NT2/D1 (cell line): Measurements from ENCODE around the gene TDRD7.
A peak's percentile ranks its signal among the peaks of the same experiment; 100 is the strongest.

ENCODE experiments used
- DNase-seq: peaks from one replicate; pipeline ENCODE4 v3.0.0-alpha.2; 2011; ENCODE audit warnings: low read depth, low spot score
- H3K27me3 ChIP-seq: 2 replicates; pipeline ENCODE4 v1.6.0; 2011; ENCODE audit warnings: mild to moderate bottlenecking; ENCODE audit not compliant: insufficient read length, insufficient read depth
- H3K36me3 ChIP-seq: 2 replicates; pipeline ENCODE4 v1.6.1; 2011; ENCODE audit warnings: mild to moderate bottlenecking, low read length, mixed read lengths; ENCODE audit not compliant: insufficient read depth, insufficient read length
- H3K4me1 ChIP-seq: 2 replicates; pipeline ENCODE4 v1.5.1; 2011; ENCODE audit not compliant: insufficient read depth, insufficient read length
- H3K4me3 ChIP-seq: 2 replicates; pipeline ENCODE4 v1.5.1; 2011; ENCODE audit warnings: low read depth; ENCODE audit not compliant: insufficient read length
- H3K9ac ChIP-seq: 2 replicates; pipeline ENCODE4 v1.6.0; 2011; ENCODE audit warnings: low read depth; ENCODE audit not compliant: insufficient read length
- H3K9me3 ChIP-seq: 2 replicates; pipeline ENCODE4 v1.5.1; 2011; ENCODE audit warnings: mild to moderate bottlenecking, low read length; ENCODE audit not compliant: insufficient read depth
- SUZ12 ChIP-seq: IDR thresholded peaks from 2 replicates; pipeline ENCODE4 v1.6.1; 2011; ENCODE audit not compliant: insufficient read length, insufficient read depth; ENCODE audit errors: extremely low read depth
- YY1 ChIP-seq: IDR thresholded peaks from 2 replicates; pipeline ENCODE4 v1.6.1; 2011; ENCODE audit not compliant: insufficient read length, insufficient read depth
- ZNF274 ChIP-seq: IDR thresholded peaks from 2 replicates; pipeline ENCODE4 v1.6.1; 2011; ENCODE audit warnings: mild to moderate bottlenecking, low read depth, low read length

TDRD7 gene

DNA sequence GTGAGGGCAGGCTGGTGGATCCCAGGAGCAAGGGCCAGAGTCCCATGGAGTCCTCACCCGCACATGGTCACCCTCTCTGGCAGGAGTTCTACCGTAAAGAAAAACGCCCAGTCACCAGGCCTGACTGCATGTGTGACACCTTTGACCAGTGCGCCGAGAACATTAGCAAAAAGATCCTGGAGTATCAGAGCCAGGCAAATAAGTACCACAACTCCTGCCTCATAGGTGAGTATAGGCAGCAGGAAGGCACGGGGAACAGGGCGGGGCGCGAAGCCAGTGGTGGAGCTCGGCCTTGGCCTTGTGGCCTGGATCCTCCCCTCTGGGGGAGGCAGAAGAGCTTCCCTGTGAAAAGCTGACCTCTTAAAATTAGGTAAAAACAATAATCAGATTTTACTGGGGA lies 45.4 kb upstream of the TDRD7 start:
- H3K9ac ChIP-seq = peak overlapping the region; percentile 13
- no peak for DNase-seq
- H3K36me3 ChIP-seq = no peaks in the 10 kb centered on the region
- TF ChIP-seq ZNF274 = no peak
- H3K9me3 ChIP-seq = peaks cover 13% of the 10 kb centered on the region; the same call in 1 of the 2 replicates
- peaks cover 17% of the 10 kb centered on the region for H3K4me1 ChIP-seq
- no peak overlapping the region for H3K4me3 ChIP-seq
- H3K27me3 ChIP-seq = no peaks in the 10 kb centered on the region

- DNase-seq = no peak
- H3K27me3 ChIP-seq = no peaks in the 10 kb centered on the region
- H3K9me3 ChIP-seq = peaks cover 13% of the 10 kb centered on the region; the same call in 1 of the 2 replicates
- H3K4me3 ChIP-seq = no peak overlapping the region
- TF ChIP-seq ZNF274 (no peak), SUZ12 (no peak), YY1 (no peak)
- H3K9ac ChIP-seq = no peak overlapping the region
- H3K4me1 ChIP-seq = peaks cover 17% of the 10 kb centered on the region
- no peaks in the 10 kb centered on the region for H3K36me3 ChIP-seq
Observed at GRCh38 chr9:97366889-97367288, 45.0 kb upstream of the TDRD7 start.

DNA sequence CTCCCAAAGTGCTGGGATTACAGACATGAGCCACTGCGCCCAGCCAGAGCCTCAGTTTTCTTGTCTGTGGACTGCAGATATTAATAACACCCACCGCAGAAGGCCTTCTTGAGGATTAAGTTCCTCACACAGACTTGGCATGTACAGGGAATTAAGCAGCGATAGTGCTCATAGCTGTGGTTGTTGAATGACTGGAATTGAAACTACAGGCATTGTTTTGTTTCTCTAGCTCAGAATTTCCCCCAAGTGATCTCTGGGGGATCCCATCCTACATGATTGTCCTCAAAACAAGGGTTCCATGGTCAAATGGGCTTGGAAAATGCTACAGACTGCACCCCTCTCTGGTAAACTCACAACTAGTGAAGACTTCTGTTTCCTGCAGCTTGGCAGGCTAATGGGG lies 44.2 kb upstream of the TDRD7 start:
- Histone ChIP-seq H3K36me3 (no peaks in the 10 kb centered on the region), H3K9me3 (peaks cover 13% of the 10 kb centered on the region; the same call in 1 of the 2 replicates), H3K9ac (no peak overlapping the region), H3K4me1 (peaks cover 11% of the 10 kb centered on the region), H3K4me3 (no peak overlapping the region), H3K27me3 (no peaks in the 10 kb centered on the region)
- TF ChIP-seq SUZ12 (no peak), YY1 (no peak), ZNF274 (no peak)
- no peak for DNase-seq

DNA sequence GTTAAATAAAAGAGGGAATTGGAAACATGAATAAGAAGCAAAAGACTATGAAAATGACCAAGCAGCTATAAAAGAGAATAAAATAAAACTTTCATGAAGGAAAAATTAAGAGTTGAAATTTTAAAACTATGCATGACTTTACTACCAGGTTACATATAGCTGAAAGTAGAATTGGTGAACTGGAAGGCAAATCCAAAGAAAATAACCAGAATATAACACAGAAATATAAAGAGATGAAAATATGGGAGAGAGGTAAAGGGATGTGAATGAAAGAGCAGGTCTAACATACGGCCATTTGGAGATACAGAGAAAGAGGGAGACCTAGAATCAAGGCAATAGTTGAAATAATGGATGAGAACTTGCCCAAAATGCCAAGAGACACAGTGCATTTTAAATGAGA lies 42.9 kb upstream of the TDRD7 start:
- H3K4me3 ChIP-seq = no peak overlapping the region
- TF ChIP-seq ZNF274 (no peak), YY1 (no peak), SUZ12 (no peak)
- H3K9ac ChIP-seq = no peak overlapping the region
- peaks cover under 1% of the 10 kb centered on the region for H3K4me1 ChIP-seq
- peaks cover 13% of the 10 kb centered on the region; the same call in 1 of the 2 replicates for H3K9me3 ChIP-seq
- DNase-seq = no peak
- no peaks in the 10 kb centered on the region for H3K27me3 ChIP-seq
- no peaks in the 10 kb centered on the region for H3K36me3 ChIP-seq

DNA sequence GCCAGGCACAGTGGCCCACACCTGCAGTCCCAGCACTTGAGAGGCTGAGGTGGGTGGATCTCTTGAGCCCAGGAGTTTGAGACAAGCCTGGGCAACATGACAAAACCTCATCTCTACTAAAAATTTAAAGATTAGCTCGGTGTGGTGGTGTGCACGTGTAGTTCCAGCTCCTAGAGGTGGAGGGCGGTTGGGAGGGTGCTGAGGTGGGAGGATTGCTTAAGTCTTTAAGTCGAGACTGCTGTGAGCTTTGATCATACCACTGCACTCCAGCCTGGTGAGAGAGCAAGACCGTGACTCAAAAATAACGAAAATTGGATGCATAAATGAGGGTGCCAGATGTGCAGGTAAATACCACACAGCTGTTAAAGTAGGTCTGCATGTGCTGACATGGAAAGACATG lies 39.3 kb upstream of the TDRD7 start:
- Histone ChIP-seq H3K27me3 (no peaks in the 10 kb centered on the region), H3K9ac (no peak overlapping the region), H3K4me3 (no peak overlapping the region), H3K36me3 (no peaks in the 10 kb centered on the region), H3K4me1 (no peaks in the 10 kb centered on the region), H3K9me3 (peaks cover 13% of the 10 kb centered on the region; the same call in 1 of the 2 replicates)
- no peak for DNase-seq
- no peak for TF ChIP-seq YY1
- TF ChIP-seq SUZ12 = no peak
- TF ChIP-seq ZNF274 = no peak

GRCh38 chr9:97373331-97373730 lies 38.6 kb upstream of the TDRD7 start:
- H3K36me3 ChIP-seq = no peaks in the 10 kb centered on the region
- no peak for DNase-seq
- TF ChIP-seq SUZ12 (no peak), ZNF274 (no peak), YY1 (no peak)
- no peak overlapping the region for H3K4me3 ChIP-seq
- H3K9ac ChIP-seq = no peak overlapping the region
- H3K9me3 ChIP-seq = peaks cover 13% of the 10 kb centered on the region; the same call in 1 of the 2 replicates
- H3K27me3 ChIP-seq = no peaks in the 10 kb centered on the region
- no peaks in the 10 kb centered on the region for H3K4me1 ChIP-seq

DNA sequence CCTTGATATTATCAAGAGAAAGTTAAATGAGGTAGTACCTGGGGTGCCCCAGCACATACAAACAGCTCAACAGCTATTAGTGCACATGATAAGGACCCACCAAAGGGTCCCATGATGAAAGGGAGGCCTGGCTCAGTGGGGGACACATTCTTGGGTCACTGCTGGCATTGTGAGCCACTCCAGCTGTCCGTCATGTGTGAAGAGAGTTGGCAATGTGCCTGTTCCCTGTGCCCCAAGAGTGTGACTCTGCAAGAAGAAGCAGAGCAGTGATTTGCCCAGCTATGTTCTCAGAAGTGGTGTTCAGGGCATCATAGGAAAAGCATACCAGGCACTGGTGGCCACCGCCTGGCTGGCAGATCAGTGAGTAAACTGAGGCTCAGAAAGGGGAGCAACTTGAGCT lies 37.1 kb upstream of the TDRD7 start:
- no peaks in the 10 kb centered on the region for H3K4me1 ChIP-seq
- H3K36me3 ChIP-seq = no peaks in the 10 kb centered on the region
- DNase-seq = no peak
- no peak overlapping the region for H3K4me3 ChIP-seq
- peaks cover 3% of the 10 kb centered on the region; the same call in 1 of the 2 replicates for H3K9me3 ChIP-seq
- no peak overlapping the region for H3K9ac ChIP-seq
- no peaks in the 10 kb centered on the region for H3K27me3 ChIP-seq
- TF ChIP-seq SUZ12 = no peak
- no peak for TF ChIP-seq ZNF274
- TF ChIP-seq YY1 = no peak

GRCh38 chr9:97376902-97377301 lies 35.0 kb upstream of the TDRD7 start:
- Histone ChIP-seq H3K4me1 (no peaks in the 10 kb centered on the region), H3K27me3 (no peaks in the 10 kb centered on the region), H3K4me3 (no peak overlapping the region), H3K9ac (no peak overlapping the region), H3K9me3 (no peaks in the 10 kb centered on the region), H3K36me3 (no peaks in the 10 kb centered on the region)
- no peak for DNase-seq
- TF ChIP-seq YY1 (no peak), SUZ12 (no peak), ZNF274 (no peak)
